GM19193 (cell line): ENCODE data around the gene NDUFS4.

Experiments used
- POLR2A ChIP-seq: IDR thresholded peaks from 4 replicates; pipeline ENCODE4 v1.6.1; 2011; ENCODE audit not compliant: insufficient read depth, insufficient read length; ENCODE audit errors: extremely low read depth

Gene NDUFS4

DNA sequence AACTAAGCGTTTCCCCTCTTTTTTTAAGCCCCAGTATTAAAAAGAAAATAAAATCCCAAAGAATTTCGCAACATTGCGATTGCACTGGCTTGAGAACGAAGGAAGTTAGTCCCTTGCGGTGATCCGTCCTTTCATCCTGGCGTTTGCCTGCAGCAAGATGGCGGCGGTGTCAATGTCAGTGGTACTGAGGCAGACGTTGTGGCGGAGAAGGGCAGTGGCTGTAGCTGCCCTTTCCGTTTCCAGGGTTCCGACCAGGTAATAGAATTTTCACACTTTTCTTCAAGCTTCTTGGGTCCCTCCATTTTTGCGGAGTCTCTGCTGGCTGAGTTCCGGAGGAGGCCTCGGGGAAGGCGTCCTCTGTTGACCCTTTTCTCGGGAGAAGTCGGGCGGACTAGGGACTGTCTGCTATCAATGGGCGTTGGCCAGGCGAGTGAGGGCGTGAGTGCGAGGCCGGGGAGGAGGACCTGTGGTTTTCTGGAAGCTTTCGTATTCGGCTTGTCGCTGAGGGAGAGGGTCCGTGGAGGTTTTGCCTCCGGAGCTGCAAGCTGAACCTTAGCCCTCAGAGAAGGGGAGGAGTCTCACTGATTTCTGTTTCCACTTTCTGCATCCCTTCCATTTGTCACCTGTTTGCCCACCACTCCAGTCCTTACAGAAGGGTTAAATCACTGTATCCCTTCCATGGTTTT is at the start of gene NDUFS4:
Gene NDUFS4, plus strand, starts transcription at position 134 of the 686 bp plus-strand sequence. Its CDS starts 24 bp downstream, at position 158.
- peak; percentile 83 for TF ChIP-seq POLR2A

DNA sequence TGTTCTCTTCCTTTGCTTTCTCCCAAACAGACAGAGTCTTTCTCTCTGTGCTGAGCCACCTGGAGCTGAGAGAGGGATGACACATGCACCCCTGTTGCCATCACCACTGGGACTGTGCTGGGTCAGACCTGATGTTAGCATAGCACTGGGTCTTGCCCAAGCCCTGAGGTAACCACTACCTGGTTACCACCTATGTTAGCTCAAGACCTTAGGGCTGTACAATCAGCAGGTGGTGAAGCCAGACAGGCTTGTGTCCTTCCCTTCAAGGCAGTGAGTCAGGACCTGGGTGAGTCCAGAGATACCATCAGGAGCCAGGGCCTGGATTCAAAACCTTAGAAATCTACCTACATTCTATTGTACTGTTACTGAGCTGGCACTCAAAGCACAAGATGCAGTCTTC is 47.9 kb upstream of the NDUFS4 start:
- no peak for TF ChIP-seq POLR2A

DNA sequence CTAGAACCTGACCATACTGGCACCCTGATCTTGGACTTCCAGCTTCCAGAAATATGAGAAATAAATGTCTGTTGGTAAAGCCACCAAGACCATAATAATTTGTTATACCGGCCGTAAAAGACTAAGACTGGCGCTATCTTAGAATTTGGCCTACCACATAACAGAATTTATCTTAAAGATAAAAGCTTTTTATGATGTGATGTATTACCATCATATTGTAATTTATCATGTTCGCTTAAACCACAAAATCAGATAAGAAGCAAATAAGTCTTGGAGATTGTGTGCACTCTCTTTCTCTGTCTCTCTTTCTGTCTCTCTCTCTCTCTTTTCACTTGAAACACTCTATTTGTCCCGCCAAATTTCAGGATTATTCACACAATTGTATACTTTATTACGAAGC is 44.5 kb upstream of the NDUFS4 start:
- TF ChIP-seq POLR2A: no peak

DNA sequence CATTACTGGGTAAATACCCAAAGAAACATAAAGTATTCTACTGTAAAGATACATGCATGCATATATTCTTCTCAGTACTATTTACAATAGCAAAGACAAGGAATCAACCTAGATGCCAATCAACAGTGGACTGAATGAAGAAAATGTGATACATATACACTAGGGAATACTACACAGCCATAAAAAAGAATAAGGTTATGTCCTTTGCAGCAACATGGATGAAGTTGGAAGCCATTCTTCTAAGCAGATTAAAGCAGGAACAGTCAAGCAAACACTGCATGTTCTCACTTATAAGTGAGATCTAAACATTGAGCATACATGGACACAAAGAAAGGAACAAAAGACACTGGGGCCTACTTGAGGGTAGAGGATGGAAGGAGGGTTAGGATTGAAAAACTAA is 39.6 kb upstream of the NDUFS4 start:
- no peak for TF ChIP-seq POLR2A

DNA sequence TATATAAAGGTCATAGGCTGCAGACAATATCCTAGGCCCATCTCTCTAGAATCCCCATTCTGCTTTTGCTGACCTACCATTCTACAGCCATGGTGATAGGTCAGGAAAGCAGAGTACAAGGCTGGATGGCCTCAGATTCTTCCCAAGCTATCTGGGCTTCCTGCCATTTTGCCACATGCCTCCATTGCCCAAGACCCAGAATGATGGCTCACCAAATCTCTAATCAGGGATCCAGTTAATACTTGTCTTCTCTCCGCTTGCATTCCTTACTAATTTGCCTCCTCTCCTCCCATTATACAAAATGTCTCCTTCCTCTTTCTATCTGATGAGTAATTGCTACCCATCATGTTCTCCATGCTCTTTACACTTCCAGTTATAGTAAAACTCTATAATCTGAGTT is 22.7 kb upstream of the NDUFS4 start:
- no peak for TF ChIP-seq POLR2A

DNA sequence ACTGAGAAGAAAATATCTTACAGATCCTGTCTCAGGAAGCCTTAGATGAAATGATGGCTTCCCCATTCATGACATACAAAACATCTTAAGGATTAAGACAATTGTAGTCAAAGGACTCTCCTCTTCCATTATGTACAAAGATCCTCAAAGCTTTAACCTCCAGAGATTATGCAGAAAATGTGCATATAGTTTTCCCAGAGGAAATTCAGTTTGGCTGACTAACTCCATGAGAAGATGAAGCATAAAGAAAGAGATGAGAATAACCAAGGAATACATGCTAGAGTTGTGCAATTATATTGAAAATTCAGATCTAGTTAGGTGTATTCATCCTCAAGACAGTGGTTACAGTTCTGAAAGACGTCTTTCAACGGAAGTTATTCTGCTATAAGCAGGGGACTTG is 18.6 kb upstream of the NDUFS4 start:
- no peak for TF ChIP-seq POLR2A

DNA sequence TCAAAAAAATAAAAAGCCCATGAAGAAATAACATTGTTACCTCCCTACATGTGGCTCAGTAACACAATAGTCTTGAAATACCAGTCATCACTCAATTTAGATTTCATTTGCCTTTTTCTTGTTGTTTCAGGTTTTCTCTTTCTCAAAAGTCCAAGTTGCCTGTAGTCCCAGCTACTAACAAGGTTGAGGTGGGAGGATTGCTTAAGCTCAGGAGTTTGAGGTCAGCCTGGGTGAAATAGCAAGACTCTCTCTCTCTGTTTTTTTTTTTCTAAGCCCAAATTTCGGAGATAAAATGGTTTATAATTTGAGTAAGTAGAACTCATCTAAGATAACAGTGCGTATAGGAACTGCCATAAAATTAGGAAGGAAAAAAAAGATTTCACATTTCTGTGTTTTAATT is 17.5 kb upstream of the NDUFS4 start:
- TF ChIP-seq POLR2A: no peak

DNA sequence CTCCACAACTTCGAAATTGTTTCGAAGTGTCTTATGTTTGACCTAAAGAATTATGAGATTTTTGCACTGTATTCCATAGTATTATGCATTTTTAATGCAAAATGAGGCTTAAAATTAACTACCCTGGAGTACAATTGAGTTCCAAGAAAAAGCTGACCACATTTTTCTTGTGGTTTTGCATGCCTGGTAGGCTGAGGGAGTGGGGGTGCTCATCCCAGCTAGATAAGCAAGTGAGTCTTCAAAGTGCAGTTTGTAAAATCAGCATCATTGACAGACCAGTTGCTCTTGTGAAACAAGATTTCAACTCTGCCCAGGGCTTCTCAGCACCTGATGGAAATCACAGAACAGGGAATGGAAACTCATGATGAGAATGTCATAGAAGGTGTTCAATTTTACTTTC is 17.0 kb upstream of the NDUFS4 start:
- TF ChIP-seq POLR2A: no peak

DNA sequence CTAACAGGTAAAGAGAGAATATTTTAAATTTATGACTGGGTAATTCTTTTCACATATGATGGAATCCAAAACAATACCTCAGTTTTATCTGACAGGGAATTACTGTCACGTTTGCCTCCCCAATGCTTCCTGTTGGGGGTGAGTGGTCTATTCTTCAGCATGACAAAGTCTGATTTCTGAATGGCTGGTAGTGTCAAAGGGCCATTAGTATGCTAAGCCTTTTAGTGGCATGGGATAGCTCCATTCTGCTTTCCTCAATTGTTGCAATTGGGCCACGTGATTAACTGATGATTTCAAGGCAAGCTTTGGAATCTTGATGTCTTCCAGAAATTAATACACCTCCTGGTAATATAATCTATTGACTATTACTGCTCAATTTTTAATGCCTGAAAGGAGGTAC is 14.7 kb upstream of the NDUFS4 start:
- no peak for TF ChIP-seq POLR2A

DNA sequence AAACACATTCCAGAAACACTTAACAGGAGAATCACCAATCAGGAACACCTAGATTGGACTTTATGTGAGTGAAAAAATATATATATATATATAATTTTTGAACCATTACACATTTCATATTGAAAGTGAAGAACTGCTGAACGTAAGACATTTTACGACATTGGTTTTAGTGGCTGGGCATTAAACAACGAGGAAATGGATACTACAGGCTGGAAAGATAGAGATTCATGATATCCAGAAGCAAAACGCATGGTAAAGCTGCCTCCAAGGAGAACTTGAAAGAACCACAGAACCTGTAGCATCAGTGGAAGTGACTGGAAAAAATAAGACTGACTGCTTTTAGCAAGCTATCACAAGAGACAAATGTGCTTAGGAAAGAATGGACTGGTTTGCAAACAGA is 13.2 kb upstream of the NDUFS4 start:
- no peak for TF ChIP-seq POLR2A

DNA sequence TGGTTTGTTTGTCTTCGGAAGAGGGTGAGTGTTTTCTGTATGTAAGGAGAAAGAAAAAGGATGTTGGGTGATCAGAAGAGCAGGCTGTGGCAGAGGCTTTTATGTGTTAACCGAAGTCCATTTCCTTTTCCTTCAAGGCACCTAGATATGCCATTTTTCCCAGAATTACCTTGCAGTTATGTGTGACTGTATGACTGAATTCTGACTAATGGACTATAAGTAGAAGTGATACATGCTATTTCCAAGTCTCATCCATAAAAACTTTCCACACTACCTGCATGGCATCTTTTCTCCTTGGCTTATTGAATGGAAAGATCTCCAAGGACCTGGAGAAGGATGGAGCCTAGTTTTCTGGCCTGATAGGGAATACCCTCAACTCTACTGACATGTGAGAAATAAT is 10.6 kb upstream of the NDUFS4 start:
- no peak for TF ChIP-seq POLR2A

DNA sequence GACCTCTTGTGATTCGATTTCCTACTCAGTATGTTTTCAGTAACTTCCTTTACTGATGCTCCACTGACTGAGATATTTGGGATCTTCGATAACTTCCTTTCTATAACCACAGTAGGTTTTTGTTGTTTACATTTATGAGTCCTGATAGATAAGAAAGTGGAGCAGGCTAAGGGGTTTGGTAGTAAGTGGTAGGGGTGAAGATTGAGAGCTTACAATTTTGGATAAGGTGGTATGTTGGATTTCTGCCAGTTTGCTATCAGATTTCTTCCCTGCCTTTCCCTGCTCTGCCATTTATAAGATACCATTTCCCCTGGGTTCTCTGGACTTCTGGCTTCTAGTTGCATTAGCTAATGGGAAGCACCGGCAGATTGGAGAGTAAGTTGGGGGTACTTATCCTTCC is 7.9 kb upstream of the NDUFS4 start:
- TF ChIP-seq POLR2A: no peak

DNA sequence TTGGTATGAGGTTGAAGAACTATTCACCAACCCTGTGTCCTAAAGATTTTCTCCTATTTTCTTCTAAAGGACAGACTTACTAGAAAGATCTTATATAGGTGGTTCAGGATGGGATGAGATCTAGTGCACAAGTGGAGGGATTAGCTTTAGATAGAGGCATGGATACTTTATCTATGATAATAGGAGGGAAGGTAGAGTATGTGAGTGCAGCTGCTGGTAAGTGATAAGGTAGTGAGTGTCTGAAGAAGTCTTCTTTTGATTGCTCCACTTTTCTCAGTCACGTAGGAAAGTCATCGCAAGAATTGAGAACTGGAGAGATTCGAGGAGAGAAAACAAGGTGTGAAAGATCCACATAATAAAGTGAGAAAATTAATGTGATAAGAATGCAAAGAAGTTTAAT is 6.0 kb upstream of the NDUFS4 start:
- no peak for TF ChIP-seq POLR2A

DNA sequence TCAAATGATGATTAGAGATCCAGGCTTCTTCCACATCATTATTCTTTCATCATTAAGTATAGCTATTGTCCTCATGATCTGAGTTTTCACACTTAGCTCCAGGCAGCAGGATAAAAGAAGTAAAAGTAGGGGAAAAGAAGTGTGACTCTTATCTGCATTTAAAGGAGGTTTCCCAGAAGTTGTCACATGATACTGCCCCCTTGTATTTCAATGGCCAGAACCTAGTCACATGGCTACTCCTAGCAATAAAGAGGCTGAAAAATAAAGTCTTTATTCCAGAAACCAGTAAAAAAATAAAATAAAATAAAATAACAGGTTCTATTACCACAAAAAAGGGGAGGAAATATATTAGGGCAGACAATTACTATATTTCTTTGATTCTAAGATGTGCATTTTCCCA is 5.3 kb upstream of the NDUFS4 start:
- no peak for TF ChIP-seq POLR2A

DNA sequence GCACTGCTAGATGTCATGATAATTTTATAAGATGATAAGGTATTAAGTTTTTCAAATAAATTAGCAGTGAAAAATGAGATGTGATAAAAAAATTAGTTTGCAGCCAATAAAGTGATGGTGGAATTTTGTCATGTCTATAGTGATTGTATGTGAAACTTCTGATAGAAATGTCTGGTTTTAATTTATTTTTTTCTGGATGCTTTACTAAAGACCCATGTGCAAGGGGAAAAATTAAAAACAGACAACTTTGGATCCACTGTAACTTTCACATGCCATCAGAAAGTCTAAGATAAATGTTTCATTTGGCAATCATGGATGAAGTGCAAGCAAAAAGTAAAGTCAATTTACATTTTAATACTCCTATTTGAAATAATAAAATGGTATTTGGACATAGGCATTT is 4.4 kb upstream of the NDUFS4 start:
- TF ChIP-seq POLR2A: no peak

DNA sequence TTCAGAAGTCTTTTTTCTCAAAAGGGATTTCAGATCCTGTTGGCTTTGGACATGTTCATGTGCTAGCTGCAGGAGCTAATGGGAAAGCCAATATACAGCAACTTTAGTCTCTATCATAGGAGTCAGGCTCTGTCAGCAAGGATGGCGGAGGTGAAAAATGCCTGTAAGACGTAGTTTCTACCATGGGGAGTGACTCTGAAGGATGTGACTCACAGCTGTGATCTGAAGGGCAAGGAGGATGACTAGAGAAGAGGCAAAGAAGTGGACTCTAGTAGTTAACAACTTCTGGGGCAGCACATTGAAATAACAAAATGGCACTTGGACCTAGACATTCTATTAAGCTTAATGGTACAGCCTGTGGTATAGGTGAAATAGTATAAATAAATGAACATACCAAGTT is 3.1 kb upstream of the NDUFS4 start:
- no peak for TF ChIP-seq POLR2A

DNA sequence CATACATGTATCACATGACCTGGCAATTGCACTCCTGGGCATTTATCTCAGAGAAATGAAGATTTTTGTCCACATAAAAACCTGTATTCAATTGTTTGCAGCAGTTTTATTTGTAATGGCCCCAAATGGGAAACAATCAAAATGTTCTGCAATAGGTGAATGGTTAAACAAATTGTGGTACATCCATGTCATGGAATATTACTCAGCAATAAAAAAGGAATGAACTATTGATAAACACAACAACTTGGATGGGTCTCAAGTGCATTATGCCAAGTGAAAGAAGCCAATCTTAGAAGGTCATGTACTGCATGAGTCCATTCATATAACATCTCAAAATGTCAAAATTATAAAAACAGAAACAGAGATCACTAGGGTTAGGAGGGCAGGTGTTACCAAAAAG is 1.5 kb upstream of the NDUFS4 start:
- TF ChIP-seq POLR2A: no peak

DNA sequence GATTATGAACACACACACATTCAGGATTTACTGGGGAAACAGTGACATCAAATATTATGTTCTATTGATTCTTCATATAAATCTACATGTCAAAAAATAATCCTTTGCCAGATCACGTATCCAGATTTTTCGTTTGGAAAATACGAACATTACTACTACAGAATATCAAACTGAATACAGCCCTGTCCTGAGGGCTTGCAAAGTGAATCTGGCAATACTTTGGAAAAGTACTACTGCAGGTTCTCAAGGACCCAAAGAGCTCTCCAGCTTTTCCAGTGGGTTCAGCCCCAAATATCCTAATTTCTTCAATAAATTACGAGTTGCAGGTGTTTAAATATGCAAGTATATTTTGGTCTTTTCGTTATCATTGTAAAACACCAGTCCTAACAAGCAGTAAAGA is 411 bp upstream of the NDUFS4 start:
- TF ChIP-seq POLR2A: no peak

DNA sequence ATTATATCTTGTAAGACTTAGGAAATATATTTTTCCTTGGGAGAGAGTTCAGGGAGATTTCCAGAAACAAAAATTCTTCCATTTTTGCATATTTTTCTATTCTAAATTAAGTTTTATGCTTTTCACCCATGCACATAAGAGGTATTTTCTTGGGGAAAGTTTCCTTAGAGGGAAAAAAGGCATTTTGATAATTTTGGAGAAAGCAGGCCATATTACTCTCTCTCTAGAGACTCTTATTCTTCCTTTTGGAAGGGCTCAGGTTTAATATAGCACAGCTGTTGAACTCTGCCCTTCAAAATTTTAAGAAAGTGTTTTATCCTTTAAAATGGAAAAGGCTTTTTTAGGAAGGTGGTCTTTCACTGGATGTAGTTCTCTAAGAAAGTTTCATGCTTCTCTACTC is 8.0 kb downstream of the NDUFS4 start:
- no peak for TF ChIP-seq POLR2A
